Osteoblast (primary cell): Measurements from ENCODE around the gene RETREG3. TPM values are rescaled to one million over a fixed set of nuclear protein-coding genes. Genes with fewer than 3 reads are reported as not detected.
A peak's percentile ranks its signal among the peaks of the same experiment; 100 is the strongest.

Source experiments
- DNase-seq: peaks from one replicate; pipeline ENCODE4 v3.0.0; 2011; ENCODE audit warnings: low spot score, mixed read lengths; ENCODE audit not compliant: insufficient read length; ENCODE audit errors: missing footprints
- H2AFZ ChIP-seq: 2 replicates; pipeline ENCODE4 v1.6.0; 2011; ENCODE audit warnings: mild to moderate bottlenecking, low read length
- H3K27ac ChIP-seq: 2 replicates; pipeline ENCODE4 v1.5.1; 2011; ENCODE audit warnings: mild to moderate bottlenecking, low read depth, low read length, moderate library complexity
- H3K27me3 ChIP-seq: 2 replicates; pipeline ENCODE4 v1.6.0; 2012; ENCODE audit warnings: mild to moderate bottlenecking, control low read depth, inconsistent platforms, low read length, moderate library complexity; ENCODE audit not compliant: insufficient read depth
- H3K36me3 ChIP-seq: 2 replicates; pipeline ENCODE4 v1.5.1; 2011; ENCODE audit warnings: mild to moderate bottlenecking, low read length, control low read depth, moderate library complexity; ENCODE audit not compliant: insufficient read depth
- H3K4me1 ChIP-seq: 2 replicates; pipeline ENCODE4 v1.5.1; 2011; ENCODE audit warnings: mild to moderate bottlenecking, low read length, control low read depth, moderate library complexity; ENCODE audit not compliant: insufficient read depth
- H3K4me2 ChIP-seq: 2 replicates; pipeline ENCODE4 v1.6.0; 2011; ENCODE audit warnings: mild to moderate bottlenecking, low read length; ENCODE audit not compliant: insufficient read depth
- H3K4me3 ChIP-seq: fragments of 200-600 bp; sonication (generic); 3 replicates; pipeline ENCODE4 v1.5.1; 2012; ENCODE audit warnings: mild to moderate bottlenecking, low read length, inconsistent platforms; ENCODE audit not compliant: insufficient read depth
- H3K79me2 ChIP-seq: 2 replicates; pipeline ENCODE4 v1.6.0; 2012; ENCODE audit warnings: mild to moderate bottlenecking, low read length, control low read depth, inconsistent platforms; ENCODE audit not compliant: insufficient read depth
- H3K9me3 ChIP-seq: 2 replicates; pipeline ENCODE4 v1.5.1; 2011; ENCODE audit warnings: low read depth, low read length, control low read depth
- H4K20me1 ChIP-seq: 2 replicates; pipeline ENCODE4 v1.6.0; 2012; ENCODE audit warnings: mild to moderate bottlenecking, low read length, control low read depth; ENCODE audit not compliant: insufficient read depth
- CTCF ChIP-seq: IDR thresholded peaks from 2 replicates; pipeline ENCODE4 v1.5.1; 2011; ENCODE audit warnings: mild to moderate bottlenecking, low read depth, low read length, moderate library complexity; ENCODE audit errors: extremely low read depth
- total RNA-seq: library from RNA; depleted of rRNA; stranded (reverse); fragments of >200 nt; gene quantifications from 2 replicates; pipeline ENCODE4 v1.2.3, GENCODE V29; 2012

RETREG3 gene
- total RNA-seq, 1 donor = 90.1 TPM

DNA sequence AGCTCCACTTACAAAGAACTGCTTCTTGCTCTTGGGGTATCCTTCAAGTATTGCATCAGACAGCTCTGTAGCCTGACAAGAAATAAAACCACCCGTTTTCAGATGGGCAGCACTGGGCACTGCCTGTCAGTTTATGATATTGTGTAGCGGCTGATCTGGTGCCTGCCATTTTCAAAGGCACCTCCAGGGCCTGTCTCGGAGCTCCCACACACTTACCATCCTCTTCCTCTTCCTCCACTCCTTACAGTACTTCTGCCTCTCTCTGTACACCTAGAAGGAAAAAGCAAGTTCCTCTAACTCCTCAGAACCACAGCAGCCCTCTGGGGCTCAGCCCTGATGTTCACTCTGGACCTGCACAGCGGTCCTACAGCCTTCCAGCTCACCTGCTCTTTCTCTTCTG, 36.1 kb downstream of the RETREG3 start:
- H3K4me1 ChIP-seq = peaks cover 9% of the 10 kb centered on the region
- H3K9me3 ChIP-seq = no peaks in the 10 kb centered on the region
- TF ChIP-seq CTCF = no peak
- no peak overlapping the region for H3K4me2 ChIP-seq
- H3K27me3 ChIP-seq = no peaks in the 10 kb centered on the region
- H4K20me1 ChIP-seq = peaks cover 18% of the 10 kb centered on the region
- peaks cover 62% of the 10 kb centered on the region for H3K36me3 ChIP-seq
- H3K79me2 ChIP-seq = peaks cover 55% of the 10 kb centered on the region
- H3K27ac ChIP-seq = no peak overlapping the region
- H2AFZ ChIP-seq = no peak overlapping the region
- no peak overlapping the region for H3K4me3 ChIP-seq
- no peak for DNase-seq

- H3K9me3 ChIP-seq = no peaks in the 10 kb centered on the region
- no peak overlapping the region for H3K4me2 ChIP-seq
- DNase-seq = peak; percentile 43
- peaks cover 18% of the 10 kb centered on the region for H4K20me1 ChIP-seq
- no peak for TF ChIP-seq CTCF
- no peaks in the 10 kb centered on the region for H3K27me3 ChIP-seq
- H3K4me1 ChIP-seq = peaks cover 9% of the 10 kb centered on the region
- H3K27ac ChIP-seq = no peak overlapping the region
- peaks cover 62% of the 10 kb centered on the region for H3K36me3 ChIP-seq
- no peak overlapping the region for H3K4me3 ChIP-seq
- H2AFZ ChIP-seq = no peak overlapping the region
- H3K79me2 ChIP-seq = peaks cover 57% of the 10 kb centered on the region
Observed at GRCh38 chr17:42571435-42572225, 37.5 kb downstream of the RETREG3 start.

GRCh38 chr17:42568341-42569111, 40.6 kb downstream of the RETREG3 start:
- Histone ChIP-seq H3K27ac (no peak overlapping the region), H4K20me1 (peaks cover 18% of the 10 kb centered on the region), H3K9me3 (no peaks in the 10 kb centered on the region), H3K36me3 (peaks cover 78% of the 10 kb centered on the region), H3K4me3 (no peak overlapping the region), H3K27me3 (no peaks in the 10 kb centered on the region), H3K4me2 (no peak overlapping the region), H2AFZ (no peak overlapping the region), H3K4me1 (peaks cover 14% of the 10 kb centered on the region), H3K79me2 (peaks cover 71% of the 10 kb centered on the region)
- no peak for TF ChIP-seq CTCF
- peak; percentile 55 for DNase-seq
